ENCODE measurements around the gene ARL16. TPM values are rescaled to one million over a fixed set of nuclear protein-coding genes. Genes with fewer than 3 reads are reported as not detected.

Gene ARL16
- polyA plus RNA-seq, 1 donor from 2014 or later: 156 TPM

DNA sequence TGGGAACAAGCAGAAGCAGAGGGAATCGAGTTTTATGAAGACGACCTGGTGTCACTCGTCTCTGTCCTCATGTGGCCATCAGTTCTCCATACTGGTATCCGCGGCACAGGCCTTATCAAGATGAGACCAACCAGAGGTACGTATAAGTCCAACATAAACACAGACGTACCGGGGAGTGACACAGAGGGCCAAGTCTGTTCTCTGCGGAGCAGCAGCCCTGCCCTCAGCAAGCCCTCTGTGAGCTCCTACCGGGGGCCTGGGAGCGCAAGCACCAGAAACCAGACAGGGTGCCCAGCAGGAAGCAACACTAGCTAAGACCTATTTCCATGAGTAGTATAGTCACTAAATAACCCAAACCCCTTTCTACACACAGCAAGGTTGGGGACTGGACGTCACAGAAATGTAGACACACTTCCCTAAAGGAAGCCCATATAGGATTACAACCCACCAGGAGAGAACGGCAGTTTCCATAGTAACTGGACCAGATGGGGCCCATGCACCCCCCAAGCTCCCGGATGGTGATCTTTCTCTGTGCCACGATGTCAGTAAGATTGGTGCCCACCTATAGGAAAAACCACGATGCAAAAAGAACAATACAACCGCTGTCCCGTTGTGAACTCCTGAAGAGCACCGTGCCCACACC lies 911 bp downstream of the ARL16 start:
- Histone ChIP-seq H3K27me3 (ENCODE audit: insufficient read depth, low read depth, low read length) (no peaks in the 10 kb centered on the region), H4K20me1 (ENCODE audit: insufficient read depth) (peaks cover 7% of the 10 kb centered on the region), H3K27ac (ENCODE audit: low read length) (peak overlapping the region; percentile 92), H3K4me2 (ENCODE audit: low read length) (peak overlapping the region; percentile 63), H2AFZ (ENCODE audit: low read depth, low read length) (peak overlapping the region; percentile 33), H3K36me3 (ENCODE audit: insufficient read depth, low read length) (no peaks in the 10 kb centered on the region), H3K9ac (ENCODE audit: low read length) (peak overlapping the region; percentile 98), H3K9me2 (ENCODE audit: insufficient read depth, low read length) (no peaks in the 10 kb centered on the region), H3K9me3 (ENCODE audit: low read length) (no peaks in the 10 kb centered on the region), H3K4me3 (ENCODE audit: low read length) (peak overlapping the region; percentile 100), H3K79me2 (replicated peaks; ENCODE audit: insufficient read depth, low read length) (peaks cover 37% of the 10 kb centered on the region), H3F3A (ENCODE audit: insufficient read depth, low read length, poor library complexity, severe bottlenecking) (no peaks in the 10 kb centered on the region)
- TF ChIP-seq TAF1 (IDR thresholded peaks at IDR 0.05; ENCODE audit: low read depth) (no peak), POLR2AphosphoS5 (IDR thresholded peaks at IDR 0.05) (no peak), RAD21 (conservative IDR thresholded peaks at IDR 0.05) (no peak), MXI1 (conservative IDR thresholded peaks at IDR 0.05; ENCODE audit: poor library complexity, severe bottlenecking) (no peak), EP300 (conservative IDR thresholded peaks at IDR 0.05; ENCODE audit: poor library complexity, severe bottlenecking) (no peak)
- TF ChIP-seq, protein P1, sequence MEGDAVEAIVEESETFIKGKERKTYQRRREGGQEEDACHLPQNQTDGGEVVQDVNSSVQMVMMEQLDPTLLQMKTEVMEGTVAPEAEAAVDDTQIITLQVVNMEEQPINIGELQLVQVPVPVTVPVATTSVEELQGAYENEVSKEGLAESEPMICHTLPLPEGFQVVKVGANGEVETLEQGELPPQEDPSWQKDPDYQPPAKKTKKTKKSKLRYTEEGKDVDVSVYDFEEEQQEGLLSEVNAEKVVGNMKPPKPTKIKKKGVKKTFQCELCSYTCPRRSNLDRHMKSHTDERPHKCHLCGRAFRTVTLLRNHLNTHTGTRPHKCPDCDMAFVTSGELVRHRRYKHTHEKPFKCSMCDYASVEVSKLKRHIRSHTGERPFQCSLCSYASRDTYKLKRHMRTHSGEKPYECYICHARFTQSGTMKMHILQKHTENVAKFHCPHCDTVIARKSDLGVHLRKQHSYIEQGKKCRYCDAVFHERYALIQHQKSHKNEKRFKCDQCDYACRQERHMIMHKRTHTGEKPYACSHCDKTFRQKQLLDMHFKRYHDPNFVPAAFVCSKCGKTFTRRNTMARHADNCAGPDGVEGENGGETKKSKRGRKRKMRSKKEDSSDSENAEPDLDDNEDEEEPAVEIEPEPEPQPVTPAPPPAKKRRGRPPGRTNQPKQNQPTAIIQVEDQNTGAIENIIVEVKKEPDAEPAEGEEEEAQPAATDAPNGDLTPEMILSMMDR (IDR thresholded peaks at IDR 0.05; ENCODE audit: poor library complexity, severe bottlenecking): no peak
- TF ChIP-seq, protein P2, sequence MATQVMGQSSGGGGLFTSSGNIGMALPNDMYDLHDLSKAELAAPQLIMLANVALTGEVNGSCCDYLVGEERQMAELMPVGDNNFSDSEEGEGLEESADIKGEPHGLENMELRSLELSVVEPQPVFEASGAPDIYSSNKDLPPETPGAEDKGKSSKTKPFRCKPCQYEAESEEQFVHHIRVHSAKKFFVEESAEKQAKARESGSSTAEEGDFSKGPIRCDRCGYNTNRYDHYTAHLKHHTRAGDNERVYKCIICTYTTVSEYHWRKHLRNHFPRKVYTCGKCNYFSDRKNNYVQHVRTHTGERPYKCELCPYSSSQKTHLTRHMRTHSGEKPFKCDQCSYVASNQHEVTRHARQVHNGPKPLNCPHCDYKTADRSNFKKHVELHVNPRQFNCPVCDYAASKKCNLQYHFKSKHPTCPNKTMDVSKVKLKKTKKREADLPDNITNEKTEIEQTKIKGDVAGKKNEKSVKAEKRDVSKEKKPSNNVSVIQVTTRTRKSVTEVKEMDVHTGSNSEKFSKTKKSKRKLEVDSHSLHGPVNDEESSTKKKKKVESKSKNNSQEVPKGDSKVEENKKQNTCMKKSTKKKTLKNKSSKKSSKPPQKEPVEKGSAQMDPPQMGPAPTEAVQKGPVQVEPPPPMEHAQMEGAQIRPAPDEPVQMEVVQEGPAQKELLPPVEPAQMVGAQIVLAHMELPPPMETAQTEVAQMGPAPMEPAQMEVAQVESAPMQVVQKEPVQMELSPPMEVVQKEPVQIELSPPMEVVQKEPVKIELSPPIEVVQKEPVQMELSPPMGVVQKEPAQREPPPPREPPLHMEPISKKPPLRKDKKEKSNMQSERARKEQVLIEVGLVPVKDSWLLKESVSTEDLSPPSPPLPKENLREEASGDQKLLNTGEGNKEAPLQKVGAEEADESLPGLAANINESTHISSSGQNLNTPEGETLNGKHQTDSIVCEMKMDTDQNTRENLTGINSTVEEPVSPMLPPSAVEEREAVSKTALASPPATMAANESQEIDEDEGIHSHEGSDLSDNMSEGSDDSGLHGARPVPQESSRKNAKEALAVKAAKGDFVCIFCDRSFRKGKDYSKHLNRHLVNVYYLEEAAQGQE (IDR thresholded peaks at IDR 0.05; ENCODE audit: borderline replicate concordance): peak; percentile 14

DNA sequence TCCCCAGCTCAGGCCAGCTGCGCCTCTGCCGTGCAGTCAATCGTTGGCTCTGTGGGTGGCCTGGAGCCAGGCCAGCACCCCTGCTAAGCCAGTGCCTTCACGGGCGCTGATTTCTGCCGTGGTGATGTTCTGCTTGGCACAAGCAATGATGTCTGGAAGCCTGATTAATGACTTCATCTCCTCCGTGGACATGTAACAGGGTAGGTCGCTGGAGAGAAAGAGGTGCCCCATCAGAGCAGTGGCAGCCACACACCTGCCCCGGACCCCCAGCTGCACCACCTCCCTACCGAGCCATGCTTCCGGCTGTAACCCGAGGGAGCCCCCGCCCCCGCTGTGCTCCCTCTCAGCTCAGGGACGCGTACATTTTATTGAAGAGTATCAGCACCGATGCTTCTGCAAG lies 1.9 kb downstream of the ARL16 start:
- Histone ChIP-seq H3K9ac (ENCODE audit: low read length) (no peak overlapping the region), H3K79me2 (replicated peaks; ENCODE audit: insufficient read depth, low read length) (peaks cover 37% of the 10 kb centered on the region), H3K27me3 (ENCODE audit: insufficient read depth, low read depth, low read length) (no peaks in the 10 kb centered on the region), H3K27ac (ENCODE audit: low read length) (no peak overlapping the region), H3K9me3 (ENCODE audit: low read length) (no peaks in the 10 kb centered on the region), H3K9me2 (ENCODE audit: insufficient read depth, low read length) (no peaks in the 10 kb centered on the region), H3F3A (ENCODE audit: insufficient read depth, low read length, poor library complexity, severe bottlenecking) (no peaks in the 10 kb centered on the region), H4K20me1 (ENCODE audit: insufficient read depth) (peaks cover 7% of the 10 kb centered on the region), H2AFZ (ENCODE audit: low read depth, low read length) (no peak overlapping the region), H3K4me3 (ENCODE audit: low read length) (no peak overlapping the region), H3K36me3 (ENCODE audit: insufficient read depth, low read length) (no peaks in the 10 kb centered on the region), H3K4me2 (ENCODE audit: low read length) (no peak overlapping the region)
- TF ChIP-seq, protein P2 (IDR thresholded peaks at IDR 0.05; ENCODE audit: borderline replicate concordance): no peak
- TF ChIP-seq SMC3 (conservative IDR thresholded peaks at IDR 0.05; ENCODE audit: poor library complexity) (no peak), EZH2 (IDR thresholded peaks at IDR 0.05; ENCODE audit: borderline replicate concordance, insufficient read depth, low read length, poor library complexity, severe bottlenecking) (no peak), EP300 (conservative IDR thresholded peaks at IDR 0.05; ENCODE audit: poor library complexity, severe bottlenecking) (no peak), POLR2AphosphoS5 (IDR thresholded peaks at IDR 0.05) (no peak), MXI1 (conservative IDR thresholded peaks at IDR 0.05; ENCODE audit: poor library complexity, severe bottlenecking) (no peak), RAD21 (conservative IDR thresholded peaks at IDR 0.05) (no peak), TAF1 (IDR thresholded peaks at IDR 0.05; ENCODE audit: low read depth) (no peak)
- TF ChIP-seq, protein P1 (IDR thresholded peaks at IDR 0.05; ENCODE audit: poor library complexity, severe bottlenecking): no peak

Data from neural cell (in vitro differentiated cells).